Kidney (tissue), 14 donors: ENCODE results near the gene POC1B. TPM values are rescaled to one million over a fixed set of nuclear protein-coding genes. Genes with fewer than 3 reads are reported as not detected.

Experiments used
- DNase-seq, 5 donors: peaks; one replicate each; pipeline ENCODE4 v3.0.0-alpha.2; 2013 to 2020
- FAIRE-seq: peaks from 2 replicates; lab custom pipeline; 2012; peaks lifted over from hg19 to GRCh38; lab: Jason Lieb, UNC
- H3K27ac ChIP-seq, 2 donors: one replicate each; pipeline ENCODE4 v1.7.0; 2013; ENCODE audit warnings: low read depth in 2 of 2, low read length in 2 of 2, inconsistent platforms in 1 of 2
- H3K27me3 ChIP-seq: one replicate; pipeline ENCODE4 v1.7.1; 2013; ENCODE audit warnings: low read length, inconsistent platforms; ENCODE audit not compliant: control insufficient read depth, insufficient read depth
- H3K36me3 ChIP-seq, 3 donors: one replicate each; pipeline versions ENCODE4 v1.7.0 to v1.7.1; 2013; ENCODE audit warnings: low read length in 3 of 3, control low read depth in 1 of 3, inconsistent platforms in 1 of 3; ENCODE audit not compliant: insufficient read depth in 3 of 3, control insufficient read depth in 2 of 3
- H3K4me1 ChIP-seq, 3 donors: one replicate each; pipeline versions ENCODE4 v1.7.0 to v1.7.1; 2013; ENCODE audit warnings: low read length in 3 of 3, inconsistent platforms in 1 of 3, low read depth in 1 of 3; ENCODE audit not compliant: control insufficient read depth in 2 of 3, insufficient read depth in 2 of 3
- H3K4me3 ChIP-seq, 3 donors: one replicate each; pipeline versions ENCODE4 v1.7.0 to v1.8.1; 2013; ENCODE audit warnings: low read length in 3 of 3, control low read depth in 1 of 3, inconsistent platforms in 1 of 3
- H3K9ac ChIP-seq, 3 donors: one replicate each; pipeline versions ENCODE4 v1.7.0 to v1.7.1; 2013; ENCODE audit warnings: low read length in 3 of 3, control low read depth in 1 of 3, inconsistent platforms in 1 of 3
- H3K9me3 ChIP-seq, 3 donors: one replicate each; pipeline versions ENCODE4 v1.7.0 to v1.7.1; 2013; ENCODE audit warnings: low read length in 3 of 3, control low read depth in 1 of 3, inconsistent platforms in 1 of 3; ENCODE audit not compliant: control insufficient read depth in 2 of 3, insufficient read depth in 1 of 3
- CTCF ChIP-seq: IDR thresholded peaks from 3 replicates; pipeline ENCODE4 v1.5.1; 2012; ENCODE audit warnings: mild to moderate bottlenecking, moderate library complexity, borderline replicate concordance; ENCODE audit not compliant: insufficient read depth; ENCODE audit errors: extremely low read depth
- intact Hi-C: fragments of 100-400 bp; cut with DNase I; formaldehyde crosslinking; loops from one replicate; pipeline ENCODE4 v1.11.1; 2022
- polyA plus RNA-seq: library from polyadenylated mRNA; stranded (reverse); fragments of 350-450 nt; fragmentation: Illumina TruSeq; extraction: RNeasy Lipid Tissue Mini Kit (QIAGEN cat#74804); gene quantifications from one replicate; pipeline ENCODE4 v1.2.3, GENCODE V29; 2014; ENCODE audit warnings: low read depth, low replicate concordance; ENCODE audit not compliant: insufficient read depth
- total RNA-seq: library from RNA; stranded (reverse); fragmentation: NEBNext Ultra II Directional; extraction: Animal tissue kit (Norgen Biotek cat#: 25700); gene quantifications from one replicate; pipeline ENCODE4 v1.2.1, GENCODE V29; 2021
- donor health status: control.
- donor health status: control.
- donor health status: control.
- donor health status: control.
- donor health status: control.
- donor health status: DM: yes; HTN: yes; CAD: no.
- donor health status: Normal renal cell carcinoma (clear cell type).

POC1B gene
- total and polyA plus RNA-seq, 2 donors from 2014 or later: 11.7 to 16.7 TPM

- intact Hi-C loops: no loop called here
- no peak overlapping the region for H3K9ac ChIP-seq
Observed at GRCh38 chr12:89370850-89371249, 155.0 kb downstream of the POC1B start.

GRCh38 chr12:89370421-89370831 is 155.4 kb downstream of the POC1B start:
- Histone ChIP-seq H3K36me3 (no peaks in the 10 kb centered on the region), H3K4me1 (peaks cover 0 to 13% (median 11%) of the 10 kb centered on the region in 3 donors), H3K9me3 (no peaks in the 10 kb centered on the region), H3K27ac (no peak overlapping the region), H3K27me3 (no peaks in the 10 kb centered on the region), H3K9ac (no peak overlapping the region), H3K4me3 (no peak overlapping the region)
- no peak for DNase-seq
- no peak for FAIRE-seq
- TF ChIP-seq CTCF: no peak
- intact Hi-C loops: no loop called here

More at GRCh38 chr12:89370850-89371249, 155.0 kb downstream of the POC1B start:
- Histone ChIP-seq H3K4me1 (peaks cover 0 to 14% (median 13%) of the 10 kb centered on the region in 3 donors), H3K27ac (no peak overlapping the region), H3K9me3 (no peaks in the 10 kb centered on the region), H3K36me3 (no peaks in the 10 kb centered on the region), H3K27me3 (no peaks in the 10 kb centered on the region), H3K4me3 (no peak overlapping the region)
- no peak for TF ChIP-seq CTCF
- FAIRE-seq (no peak), DNase-seq (no peak)

Other genes with a start within 250 kb of the POC1B start
- gene DUSP6, start 173.5 kb downstream of the POC1B start, total RNA-seq: 91.8 TPM
- gene DUSP6, start 173.5 kb downstream of the POC1B start, polyA plus RNA-seq: 35.3 TPM
- 14.4 TPM for gene GALNT4, start 1.3 kb downstream of the POC1B start, total RNA-seq
- 2.6 TPM for gene GALNT4, start 1.3 kb downstream of the POC1B start, polyA plus RNA-seq
- 53.4 TPM for gene ATP2B1, start 182.8 kb upstream of the POC1B start, total RNA-seq
- 6.3 TPM for gene ATP2B1, start 182.8 kb upstream of the POC1B start, polyA plus RNA-seq